ENCODE measurements around the gene GET4.
"Not testable (repeated sequence)": the region's sequence is repeated elsewhere in the genome, so short reads cannot be mapped to it uniquely, and the experiment has no call there.

GET4 gene

GRCh38 chr7:900331-901040, 24.1 kb downstream of the GET4 start:
- H3K27ac Mint-ChIP-seq: no peak overlapping the region

GRCh38 chr7:901041-901387, 24.7 kb downstream of the GET4 start:
- Mint-ChIP-seq H3K4me1 (ENCODE audit: low read depth) (peaks cover 57% of the 10 kb centered on the region), H3K36me3 (ENCODE audit: low read depth) (peaks cover 87% of the 10 kb centered on the region), H3K4me3 (no peak overlapping the region), H3K9me3 (no peaks in the 10 kb centered on the region), H3K27me3 (no peaks in the 10 kb centered on the region), H3K27ac (peak overlapping the region; percentile 50)
- intact Hi-C loops (cut with micrococcal nuclease): loop anchor here (2.0 to 5.0 kb wide), 2 partner anchors 24 to 236 kb away; partner anchors contain the start of gene GET4

More at GRCh38 chr7:900331-901040, 24.1 kb downstream of the GET4 start:
- H3K27me3 Mint-ChIP-seq: no peaks in the 10 kb centered on the region
- H3K4me1 Mint-ChIP-seq (ENCODE audit: low read depth): peaks cover 53% of the 10 kb centered on the region
- H3K9me3 Mint-ChIP-seq: no peaks in the 10 kb centered on the region
- H3K36me3 Mint-ChIP-seq (ENCODE audit: low read depth): peaks cover 92% of the 10 kb centered on the region
- H3K4me3 Mint-ChIP-seq: no peak overlapping the region
- intact Hi-C loops (cut with micrococcal nuclease): loop anchor here (2.0 to 5.0 kb wide), 2 partner anchors 24 to 237 kb away; partner anchors contain the start of gene GET4

- Mint-ChIP-seq H3K4me1 (ENCODE audit: low read depth) (peaks cover 57% of the 10 kb centered on the region), H3K27me3 (no peaks in the 10 kb centered on the region), H3K4me3 (no peak overlapping the region), H3K27ac (peak overlapping the region; percentile 50), H3K36me3 (ENCODE audit: low read depth) (peaks cover 81% of the 10 kb centered on the region), H3K9me3 (no peaks in the 10 kb centered on the region)
- intact Hi-C loops (cut with micrococcal nuclease): loop anchor here (2.0 to 5.0 kb wide), 2 partner anchors 25 to 236 kb away; partner anchors contain the start of gene GET4
Measured at GRCh38 chr7:901388-902154, 25.2 kb downstream of the GET4 start.

- H3K4me3 Mint-ChIP-seq: no peak overlapping the region
- no peaks in the 10 kb centered on the region for H3K9me3 Mint-ChIP-seq
- peaks cover 70% of the 10 kb centered on the region for H3K4me1 Mint-ChIP-seq (ENCODE audit: low read depth)
- intact Hi-C loops (cut with micrococcal nuclease): loop anchor here (5.0 kb wide), 1 partner anchor 234 kb away; a partner anchor contains a TSS
- no peak overlapping the region for H3K27ac Mint-ChIP-seq
- peaks cover 67% of the 10 kb centered on the region for H3K36me3 Mint-ChIP-seq (ENCODE audit: low read depth)
- no peaks in the 10 kb centered on the region for H3K27me3 Mint-ChIP-seq
Measured at GRCh38 chr7:902996-903395, 26.6 kb downstream of the GET4 start.

- Mint-ChIP-seq H3K36me3 (ENCODE audit: low read depth) (peaks cover 60% of the 10 kb centered on the region), H3K9me3 (no peaks in the 10 kb centered on the region), H3K4me1 (ENCODE audit: low read depth) (peaks cover 74% of the 10 kb centered on the region), H3K27me3 (no peaks in the 10 kb centered on the region), H3K27ac (peak overlapping the region; percentile 57), H3K4me3 (no peak overlapping the region)
- intact Hi-C loops (cut with micrococcal nuclease): loop anchor here (5.0 kb wide), 1 partner anchor 233 kb away; a partner anchor contains a TSS
Measured at GRCh38 chr7:903921-904755, 27.8 kb downstream of the GET4 start.

GRCh38 chr7:904847-905246, 28.5 kb downstream of the GET4 start:
- intact Hi-C loops (cut with micrococcal nuclease): loop anchor here (5.0 kb wide), 1 partner anchor 232 kb away; a partner anchor contains a TSS
- Mint-ChIP-seq H3K4me1 (ENCODE audit: low read depth) (peaks cover 73% of the 10 kb centered on the region), H3K4me3 (no peak overlapping the region), H3K27ac (peak overlapping the region; percentile 57), H3K27me3 (no peaks in the 10 kb centered on the region), H3K36me3 (ENCODE audit: low read depth) (peaks cover 53% of the 10 kb centered on the region), H3K9me3 (no peaks in the 10 kb centered on the region)

- no peak overlapping the region for H3K27ac Mint-ChIP-seq
Measured at GRCh38 chr7:906776-907157, 30.4 kb downstream of the GET4 start.

GRCh38 chr7:907158-907980, 31.0 kb downstream of the GET4 start:
- H3K27me3 Mint-ChIP-seq: no peaks in the 10 kb centered on the region
- intact Hi-C loops (cut with micrococcal nuclease): loop anchor here (2.0 kb wide), 1 partner anchor 45 kb away; no protein-coding TSS in a partner anchor
- peak overlapping the region; percentile 12 for H3K27ac Mint-ChIP-seq
- H3K4me3 Mint-ChIP-seq: no peak overlapping the region
- H3K4me1 Mint-ChIP-seq (ENCODE audit: low read depth): peaks cover 72% of the 10 kb centered on the region
- peaks cover 42% of the 10 kb centered on the region for H3K36me3 Mint-ChIP-seq (ENCODE audit: low read depth)
- no peaks in the 10 kb centered on the region for H3K9me3 Mint-ChIP-seq

More at GRCh38 chr7:906776-907157, 30.4 kb downstream of the GET4 start:
- Mint-ChIP-seq H3K4me3 (no peak overlapping the region), H3K9me3 (no peaks in the 10 kb centered on the region), H3K36me3 (ENCODE audit: low read depth) (peaks cover 44% of the 10 kb centered on the region), H3K27me3 (no peaks in the 10 kb centered on the region), H3K4me1 (ENCODE audit: low read depth) (peaks cover 77% of the 10 kb centered on the region)
- intact Hi-C loops (cut with micrococcal nuclease): loop anchor here (2.0 kb wide), 1 partner anchor 46 kb away; no protein-coding TSS in a partner anchor

- peak overlapping the region; percentile 28 for H3K4me3 Mint-ChIP-seq
- intact Hi-C loops (cut with micrococcal nuclease): no loop called here
- H3K9me3 Mint-ChIP-seq: peaks cover 2% of the 10 kb centered on the region
- H3K36me3 Mint-ChIP-seq (ENCODE audit: low read depth): peaks cover 41% of the 10 kb centered on the region
- peaks cover 72% of the 10 kb centered on the region for H3K4me1 Mint-ChIP-seq (ENCODE audit: low read depth)
- no peaks in the 10 kb centered on the region for H3K27me3 Mint-ChIP-seq
- H3K27ac Mint-ChIP-seq: no peak overlapping the region
Measured at GRCh38 chr7:908159-908581, 31.8 kb downstream of the GET4 start.

GRCh38 chr7:908591-909357, 32.4 kb downstream of the GET4 start:
- Mint-ChIP-seq H3K4me1 (ENCODE audit: low read depth) (peaks cover 72% of the 10 kb centered on the region), H3K36me3 (ENCODE audit: low read depth) (peaks cover 41% of the 10 kb centered on the region), H3K4me3 (peak overlapping the region; percentile 28)
- H3K27me3 Mint-ChIP-seq; H3K9me3 Mint-ChIP-seq; intact Hi-C loops (cut with micrococcal nuclease); H3K27ac Mint-ChIP-seq: not testable (repeated sequence)

- Mint-ChIP-seq H3K36me3 (ENCODE audit: low read depth) (peaks cover 41% of the 10 kb centered on the region), H3K9me3 (peaks cover 9% of the 10 kb centered on the region), H3K4me1 (ENCODE audit: low read depth) (peaks cover 77% of the 10 kb centered on the region), H3K4me3 (peak overlapping the region; percentile 55), H3K27ac (peak overlapping the region; percentile 72), H3K27me3 (no peaks in the 10 kb centered on the region)
- intact Hi-C loops (cut with micrococcal nuclease): loop anchor here (1.0 kb wide), 1 partner anchor 13 kb away; no protein-coding TSS in a partner anchor
Measured at GRCh38 chr7:909358-910329, 33.3 kb downstream of the GET4 start.
